Mucosa of descending colon (tissue), 3 donors: ENCODE results near the gene CRYAB. TPM values are rescaled to one million over a fixed set of nuclear protein-coding genes. Genes with fewer than 3 reads are reported as not detected.

ENCODE experiments used
- ATAC-seq: fragments of 200-7000 bp; cut with Tn5 transposase; one replicate; pipeline ENCODE4 v1.9.1; 2020; ENCODE audit warnings: mild to moderate bottlenecking, moderate library complexity
- DNase-seq, 3 donors: peaks; one replicate each; pipeline ENCODE4 v3.0.0-alpha.2; 2020
- H3K36me3 ChIP-seq: fragments of 200-600 bp; one replicate; pipeline ENCODE4 v1.8.0; 2021; ENCODE audit warnings: low read depth, mild to moderate bottlenecking
- H3K4me1 ChIP-seq: fragments of 200-600 bp; one replicate; pipeline ENCODE4 v1.8.0; 2021; ENCODE audit warnings: low read depth, mild to moderate bottlenecking
- H3K4me3 ChIP-seq: fragments of 200-600 bp; one replicate; pipeline ENCODE4 v1.8.0; 2021; ENCODE audit warnings: mild to moderate bottlenecking
- H3K9me3 ChIP-seq: fragments of 200-600 bp; one replicate; pipeline ENCODE4 v1.8.0; 2021; ENCODE audit warnings: mild to moderate bottlenecking
- CTCF ChIP-seq: fragments of 200-600 bp; IDR thresholded peaks from one replicate; pipeline ENCODE4 v1.8.0; 2022; ENCODE audit warnings: antibody characterized with exemption, mild to moderate bottlenecking
- intact Hi-C, 2 donors: fragments of 100-400 bp; cut with DNase I in 1 of 2; cut with micrococcal nuclease in 1 of 2; formaldehyde crosslinking; loops; one replicate each; pipeline versions ENCODE4 v1.11.0 to v1.11.1; 2022; cut with DNase I, micrococcal nuclease
- total RNA-seq, 3 donors: library from RNA; stranded (reverse); fragmentation: NEBNext Ultra II Directional in 2 of 3; extraction: Animal tissue kit (Norgen Biotek cat#: 25700) in 2 of 3; gene quantifications; one replicate each; pipeline versions ENCODE4 v1.2.1 to v1.2.4, GENCODE V29; 2021 to 2023
- donor health status: DM: no; HTN: no; CAD: no; lungs with moderate emphysema.
- donor health status: DM: no; HTN: no; CAD: no.
- donor health status: DM: no; HTN: yes; CAD: no.

CRYAB gene
- total RNA-seq, 3 donors from 2014 or later: 13.8 to 331 (median 30.7) TPM

- Histone ChIP-seq H3K36me3 (no peaks in the 10 kb centered on the region), H3K9me3 (no peaks in the 10 kb centered on the region), H3K4me1 (peaks cover 11% of the 10 kb centered on the region), H3K4me3 (no peak overlapping the region)
- no peak for DNase-seq
- ATAC-seq: no peak
- no peak for TF ChIP-seq CTCF
- intact Hi-C loops: no loop called here
Measured at GRCh38 chr11:111920908-111921307, 9.3 kb upstream of the CRYAB start.

GRCh38 chr11:111918390-111919256, 7.1 kb upstream of the CRYAB start, which contains the start of gene C11orf52:
TSS of gene C11orf52 (plus strand) at chr11:111918913. CDS start at chr11:111918973, 60 bp downstream.
- TF ChIP-seq CTCF: no peak
- H3K4me1 ChIP-seq: peaks cover 6% of the 10 kb centered on the region
- H3K9me3 ChIP-seq: no peaks in the 10 kb centered on the region
- no peaks in the 10 kb centered on the region for H3K36me3 ChIP-seq
- ATAC-seq: peak; percentile 96
- intact Hi-C loops: no loop called here
- peak; percentile 78 to 84 (median 82) for DNase-seq
- H3K4me3 ChIP-seq: no peak within 1 kb of the TSS

GRCh38 chr11:111917788-111918187, 6.2 kb upstream of the CRYAB start:
- DNase-seq (no peak), ATAC-seq (no peak)
- intact Hi-C loops: no loop called here
- H3K4me3 ChIP-seq: no peak overlapping the region
- no peaks in the 10 kb centered on the region for H3K36me3 ChIP-seq
- H3K4me1 ChIP-seq: peaks cover 6% of the 10 kb centered on the region
- no peaks in the 10 kb centered on the region for H3K9me3 ChIP-seq
- TF ChIP-seq CTCF: no peak

GRCh38 chr11:111917312-111917711, 5.7 kb upstream of the CRYAB start:
- ATAC-seq: no peak
- no peak for DNase-seq
- no peaks in the 10 kb centered on the region for H3K36me3 ChIP-seq
- intact Hi-C loops: no loop called here
- H3K4me1 ChIP-seq: peaks cover 6% of the 10 kb centered on the region
- TF ChIP-seq CTCF: no peak
- no peak overlapping the region for H3K4me3 ChIP-seq
- no peaks in the 10 kb centered on the region for H3K9me3 ChIP-seq

GRCh38 chr11:111916768-111917167, 5.2 kb upstream of the CRYAB start:
- Histone ChIP-seq H3K36me3 (no peaks in the 10 kb centered on the region), H3K4me1 (peaks cover 6% of the 10 kb centered on the region), H3K9me3 (no peaks in the 10 kb centered on the region), H3K4me3 (no peak overlapping the region)
- no peak for ATAC-seq
- no peak for DNase-seq
- intact Hi-C loops: no loop called here
- TF ChIP-seq CTCF: no peak
